Measurements from ENCODE around the gene CSDE1.

GRCh38 chr1:114702737-114703136 is 55.0 kb downstream of the CSDE1 start:
- TF ChIP-seq CTCF (IDR thresholded peaks at IDR 0.05; ENCODE audit: insufficient read depth, low read length, poor library complexity, severe bottlenecking), result no peak
- no peak for TF ChIP-seq EZH2phosphoT487 (conservative IDR thresholded peaks at IDR 0.05; ENCODE audit: low read length)

Measured in SU-DHL-6 (cell line).